Panc1 (cell line): ENCODE measurements around the gene EBF4. TPM values are rescaled to one million over a fixed set of nuclear protein-coding genes. Genes with fewer than 3 reads are reported as not detected.

Experiments used
- ATAC-seq: fragments of 200-7000 bp; cut with Tn5 transposase; 2 replicates; pipeline ENCODE4 v1.9.1; 2020; ENCODE audit warnings: mild to moderate bottlenecking, moderate library complexity
- BruUV-seq: library from RNA; stranded (reverse); fragments of 400-500 nt; replicated peaks from 2 replicates; lab custom pipeline; 2021; lab: Mats Ljungman, UMichigan
- CTCF ChIA-PET: fragments of 300-600 bp; sonication (Branson Sonifier 250); formaldehyde crosslinking; loops from one replicate; lab custom pipeline; 2022; ENCODE audit warnings: antibody characterized with exemption; lab: Charles Lee
- POLR2A ChIA-PET: fragments of 300-600 bp; sonication (Branson Sonifier 250); formaldehyde crosslinking; loops from one replicate; lab custom pipeline; 2022; ENCODE audit warnings: antibody characterized with exemption; lab: Charles Lee
- DNase-seq: peaks from one replicate; pipeline ENCODE4 v3.0.0-alpha.2; 2010; ENCODE audit warnings: low read depth, low spot score
- H3K27ac ChIP-seq: 2 replicates; pipeline ENCODE4 v1.5.1; 2011; ENCODE audit warnings: mild to moderate bottlenecking, low read length, inconsistent platforms
- H3K27me3 ChIP-seq: fragments of 200-500 bp; sonication (Bioruptor generic); 2 replicates; pipeline ENCODE4 v1.6.0; 2014; ENCODE audit warnings: low read length, inconsistent platforms; ENCODE audit not compliant: control insufficient read depth, insufficient read depth
- H3K36me3 ChIP-seq: fragments of 200-500 bp; sonication (Bioruptor generic); 2 replicates; pipeline ENCODE4 v1.5.1; 2014; ENCODE audit warnings: inconsistent platforms, mild to moderate bottlenecking, low read length, moderate library complexity; ENCODE audit not compliant: control insufficient read depth, insufficient read depth
- H3K4me1 ChIP-seq: 2 replicates; pipeline ENCODE4 v1.5.1; 2011; ENCODE audit warnings: inconsistent platforms, mild to moderate bottlenecking, low read length, moderate library complexity; ENCODE audit not compliant: control insufficient read depth, insufficient read depth
- H3K4me3 ChIP-seq, 2 experiments: 2 replicates each; pipeline ENCODE4 v1.5.1; 2011 to 2012; ENCODE audit warnings: low read depth in 2 of 2, low read length in 2 of 2, mild to moderate bottlenecking in 2 of 2, inconsistent platforms in 1 of 2, moderate library complexity in 1 of 2
- H3K9me3 ChIP-seq: fragments of 200-500 bp; sonication (Bioruptor generic); 2 replicates; pipeline ENCODE4 v1.5.1; 2014; ENCODE audit warnings: low read depth, mild to moderate bottlenecking, inconsistent platforms, low read length, moderate library complexity; ENCODE audit not compliant: control insufficient read depth, insufficient read depth
- POLR2AphosphoS5 ChIP-seq: IDR thresholded peaks from 2 replicates; pipeline ENCODE4 v1.6.1; 2012; ENCODE audit warnings: mild to moderate bottlenecking, low read depth, low read length, moderate library complexity
- SIN3A ChIP-seq: IDR thresholded peaks from 2 replicates; pipeline ENCODE4 v1.6.1; 2012; ENCODE audit warnings: low read depth, mild to moderate bottlenecking, low read length, moderate library complexity, borderline replicate concordance; ENCODE audit not compliant: insufficient read depth
- TCF7L2 ChIP-seq: IDR thresholded peaks from 2 replicates; pipeline ENCODE4 v1.6.1; 2011; ENCODE audit warnings: mild to moderate bottlenecking, low read depth, low read length, inconsistent platforms
- in situ Hi-C: cut with HindIII; loops from 2 replicates; pipeline ENCODE4 v1.10.0; 2016; ENCODE audit warnings: low sequenced_read_pairs, low pct_unique_long_range_greater_than_20kb
- intact Hi-C: fragments of 100-400 bp; cut with micrococcal nuclease; formaldehyde crosslinking; loops from one replicate; pipeline ENCODE4 v1.10.0; 2022; ENCODE audit not compliant: unreplicated experiment
- total RNA-seq: library from RNA; stranded (reverse); gene quantifications from one replicate; pipeline ENCODE4 v1.2.1, GENCODE V29; 2021; ENCODE audit not compliant: unreplicated experiment
- TF ChIP-seq, protein P1 (sequence below), 2 experiments: IDR thresholded peaks; 2 replicates each; pipeline ENCODE4 v1.6.1; 2011 to 2012; ENCODE audit warnings: low read depth in 2 of 2, control low read depth in 1 of 2, low read length in 1 of 2, mild to moderate bottlenecking in 1 of 2, moderate library complexity in 1 of 2; ENCODE audit not compliant: insufficient read depth in 1 of 2
- TF ChIP-seq, protein P2 (sequence below): fragments of 450-650 bp; IDR thresholded peaks from 2 replicates; pipeline ENCODE4 v1.5.1; 2017; ENCODE audit warnings: mild to moderate bottlenecking

EBF4 gene
- total RNA-seq, 1 experiment from 2014 or later, result 6.8 TPM

DNA sequence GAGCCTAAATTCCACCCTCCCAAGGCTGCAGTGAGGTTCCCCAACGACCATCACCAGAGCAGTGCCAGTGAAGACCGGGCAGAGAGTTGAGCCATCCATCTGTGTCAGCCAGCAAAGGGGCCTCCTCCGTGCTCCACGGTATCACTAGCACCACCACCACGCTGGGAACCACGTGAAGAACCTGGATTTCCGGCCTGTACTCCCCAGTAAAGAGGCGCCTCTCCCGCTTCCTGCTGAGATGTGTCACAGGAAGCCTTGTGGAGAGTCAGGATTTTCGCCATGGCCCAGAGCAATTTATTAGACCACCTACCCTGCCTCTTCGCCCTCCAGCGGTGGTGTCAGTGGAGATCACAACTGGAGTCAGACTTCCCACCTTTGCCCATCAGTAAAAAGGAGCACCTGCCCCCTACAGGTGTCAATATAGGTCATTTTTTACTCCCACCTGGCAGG, 79.1 kb downstream of the EBF4 start:
- TF ChIP-seq TCF7L2 (no peak), SIN3A (no peak), POLR2AphosphoS5 (no peak)
- TF ChIP-seq, protein P1, sequence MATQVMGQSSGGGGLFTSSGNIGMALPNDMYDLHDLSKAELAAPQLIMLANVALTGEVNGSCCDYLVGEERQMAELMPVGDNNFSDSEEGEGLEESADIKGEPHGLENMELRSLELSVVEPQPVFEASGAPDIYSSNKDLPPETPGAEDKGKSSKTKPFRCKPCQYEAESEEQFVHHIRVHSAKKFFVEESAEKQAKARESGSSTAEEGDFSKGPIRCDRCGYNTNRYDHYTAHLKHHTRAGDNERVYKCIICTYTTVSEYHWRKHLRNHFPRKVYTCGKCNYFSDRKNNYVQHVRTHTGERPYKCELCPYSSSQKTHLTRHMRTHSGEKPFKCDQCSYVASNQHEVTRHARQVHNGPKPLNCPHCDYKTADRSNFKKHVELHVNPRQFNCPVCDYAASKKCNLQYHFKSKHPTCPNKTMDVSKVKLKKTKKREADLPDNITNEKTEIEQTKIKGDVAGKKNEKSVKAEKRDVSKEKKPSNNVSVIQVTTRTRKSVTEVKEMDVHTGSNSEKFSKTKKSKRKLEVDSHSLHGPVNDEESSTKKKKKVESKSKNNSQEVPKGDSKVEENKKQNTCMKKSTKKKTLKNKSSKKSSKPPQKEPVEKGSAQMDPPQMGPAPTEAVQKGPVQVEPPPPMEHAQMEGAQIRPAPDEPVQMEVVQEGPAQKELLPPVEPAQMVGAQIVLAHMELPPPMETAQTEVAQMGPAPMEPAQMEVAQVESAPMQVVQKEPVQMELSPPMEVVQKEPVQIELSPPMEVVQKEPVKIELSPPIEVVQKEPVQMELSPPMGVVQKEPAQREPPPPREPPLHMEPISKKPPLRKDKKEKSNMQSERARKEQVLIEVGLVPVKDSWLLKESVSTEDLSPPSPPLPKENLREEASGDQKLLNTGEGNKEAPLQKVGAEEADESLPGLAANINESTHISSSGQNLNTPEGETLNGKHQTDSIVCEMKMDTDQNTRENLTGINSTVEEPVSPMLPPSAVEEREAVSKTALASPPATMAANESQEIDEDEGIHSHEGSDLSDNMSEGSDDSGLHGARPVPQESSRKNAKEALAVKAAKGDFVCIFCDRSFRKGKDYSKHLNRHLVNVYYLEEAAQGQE (IDR thresholded peaks at IDR 0.05; ENCODE audit: insufficient read depth in 1 of 2, low read depth in 2 of 2, low read length in 1 of 2), result no peak
- TF ChIP-seq, protein P2, sequence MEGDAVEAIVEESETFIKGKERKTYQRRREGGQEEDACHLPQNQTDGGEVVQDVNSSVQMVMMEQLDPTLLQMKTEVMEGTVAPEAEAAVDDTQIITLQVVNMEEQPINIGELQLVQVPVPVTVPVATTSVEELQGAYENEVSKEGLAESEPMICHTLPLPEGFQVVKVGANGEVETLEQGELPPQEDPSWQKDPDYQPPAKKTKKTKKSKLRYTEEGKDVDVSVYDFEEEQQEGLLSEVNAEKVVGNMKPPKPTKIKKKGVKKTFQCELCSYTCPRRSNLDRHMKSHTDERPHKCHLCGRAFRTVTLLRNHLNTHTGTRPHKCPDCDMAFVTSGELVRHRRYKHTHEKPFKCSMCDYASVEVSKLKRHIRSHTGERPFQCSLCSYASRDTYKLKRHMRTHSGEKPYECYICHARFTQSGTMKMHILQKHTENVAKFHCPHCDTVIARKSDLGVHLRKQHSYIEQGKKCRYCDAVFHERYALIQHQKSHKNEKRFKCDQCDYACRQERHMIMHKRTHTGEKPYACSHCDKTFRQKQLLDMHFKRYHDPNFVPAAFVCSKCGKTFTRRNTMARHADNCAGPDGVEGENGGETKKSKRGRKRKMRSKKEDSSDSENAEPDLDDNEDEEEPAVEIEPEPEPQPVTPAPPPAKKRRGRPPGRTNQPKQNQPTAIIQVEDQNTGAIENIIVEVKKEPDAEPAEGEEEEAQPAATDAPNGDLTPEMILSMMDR, result no peak
- ChIA-PET POLR2A (no interaction called here), CTCF (no interaction called here)
- no peaks in the 10 kb centered on the region for H3K9me3 ChIP-seq
- in situ Hi-C loops, result no loop called here
- DNase-seq (no peak), ATAC-seq (no peak)
- no TSS peak for BruUV-seq
- H3K27ac ChIP-seq, result no peak overlapping the region
- no peaks in the 10 kb centered on the region for H3K36me3 ChIP-seq
- H3K27me3 ChIP-seq, result no peaks in the 10 kb centered on the region
- peaks cover 11% of the 10 kb centered on the region for H3K4me1 ChIP-seq
- H3K4me3 ChIP-seq, result no peak overlapping the region
- intact Hi-C loops, result no loop called here

DNA sequence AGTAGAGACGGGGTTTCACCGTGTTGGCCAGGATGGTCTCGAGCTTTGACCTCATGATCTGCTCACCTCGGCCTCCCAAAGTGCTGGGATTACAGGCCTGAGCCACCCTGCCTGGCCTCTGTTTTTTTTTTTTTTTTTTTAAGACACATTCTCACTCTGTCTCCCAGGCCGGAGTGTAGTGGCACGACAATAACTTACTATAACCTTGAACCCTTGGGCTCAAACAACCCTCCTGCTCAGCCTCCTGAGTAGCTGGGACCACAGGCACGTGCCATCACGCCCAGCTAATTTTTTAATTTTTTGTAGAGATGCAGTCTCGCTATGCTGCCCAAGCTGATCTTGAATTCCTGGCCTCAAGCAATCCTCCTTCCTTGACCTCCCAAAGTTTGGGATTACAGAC, 81.2 kb downstream of the EBF4 start:
- Histone ChIP-seq H3K27ac (no peak overlapping the region), H3K4me1 (no peaks in the 10 kb centered on the region; the same call in 1 of the 2 replicates), H3K9me3 (no peaks in the 10 kb centered on the region), H3K4me3 (no peak overlapping the region), H3K36me3 (no peaks in the 10 kb centered on the region), H3K27me3 (no peaks in the 10 kb centered on the region)
- no peak for TF ChIP-seq SIN3A
- TF ChIP-seq POLR2AphosphoS5, result no peak
- TF ChIP-seq, protein P2, result no peak
- TF ChIP-seq, protein P1 (IDR thresholded peaks at IDR 0.05; ENCODE audit: insufficient read depth in 1 of 2, low read depth in 2 of 2, low read length in 1 of 2), result no peak
- no peak for TF ChIP-seq TCF7L2
- ChIA-PET POLR2A (no interaction called here), CTCF (no interaction called here)
- ATAC-seq (no peak), DNase-seq (no peak)
- in situ Hi-C loops (no loop called here), intact Hi-C loops (no loop called here)
- BruUV-seq, result no TSS peak
